Loucy (cell line): ENCODE data around the gene ATG16L1.

Source experiments
- H2AFZ ChIP-seq: fragments of 200-600 bp; sonication (generic); 2 replicates; pipeline ENCODE4 v1.6.0; 2016; ENCODE audit warnings: antibody characterized with exemption, mild to moderate bottlenecking, low read length, moderate library complexity
- H3F3A ChIP-seq: fragments of 200-600 bp; 2 replicates; pipeline ENCODE4 v1.6.0; 2016; ENCODE audit warnings: antibody characterized with exemption, low read depth, mild to moderate bottlenecking
- H3K27me3 ChIP-seq: fragments of 200-600 bp; sonication (generic); 2 replicates; pipeline ENCODE4 v1.6.1; 2014; ENCODE audit warnings: low read length, mild to moderate bottlenecking; ENCODE audit not compliant: insufficient read depth, poor library complexity, severe bottlenecking
- H3K36me3 ChIP-seq: fragments of 200-600 bp; sonication (generic); 2 replicates; pipeline ENCODE4 v1.6.1; 2016; ENCODE audit warnings: low read length; ENCODE audit not compliant: insufficient read depth
- H3K4me1 ChIP-seq: fragments of 200-600 bp; sonication (generic); 2 replicates; pipeline ENCODE4 v1.5.1; 2014; ENCODE audit warnings: low read length, mild to moderate bottlenecking; ENCODE audit not compliant: insufficient read depth, poor library complexity, severe bottlenecking
- H3K4me2 ChIP-seq: fragments of 200-600 bp; sonication (generic); 2 replicates; pipeline ENCODE4 v1.6.0; 2014; ENCODE audit warnings: antibody characterized with exemption, low read length, low read depth, mild to moderate bottlenecking; ENCODE audit not compliant: poor library complexity, severe bottlenecking
- H3K4me3 ChIP-seq: fragments of 200-600 bp; sonication (generic); 2 replicates; pipeline ENCODE4 v1.5.1; 2014; ENCODE audit warnings: low read length, mild to moderate bottlenecking, mixed read lengths; ENCODE audit not compliant: poor library complexity, severe bottlenecking
- H3K79me2 ChIP-seq: fragments of 200-600 bp; sonication (generic); 2 replicates; pipeline ENCODE4 v1.6.1; 2014; ENCODE audit warnings: low read length; ENCODE audit not compliant: insufficient read depth
- H3K9ac ChIP-seq: fragments of 200-600 bp; sonication (generic); 2 replicates; pipeline ENCODE4 v1.6.0; 2014; ENCODE audit warnings: mild to moderate bottlenecking, low read depth, low read length, moderate library complexity; ENCODE audit not compliant: poor library complexity, severe bottlenecking
- H3K9me2 ChIP-seq: fragments of 200-600 bp; sonication (generic); replicated peaks from 2 replicates; pipeline ENCODE4 v1.6.1; 2016; ENCODE audit warnings: low read depth, low read length, mixed read lengths
- H3K9me3 ChIP-seq: fragments of 200-600 bp; sonication (generic); 2 replicates; pipeline ENCODE4 v1.6.1; 2014; ENCODE audit warnings: mild to moderate bottlenecking, antibody characterized with exemption, low read length, low read depth; ENCODE audit not compliant: insufficient read depth
- H4K20me1 ChIP-seq: fragments of 200-600 bp; sonication (generic); 2 replicates; pipeline ENCODE4 v1.6.0; 2014; ENCODE audit warnings: antibody characterized with exemption, low read length, mild to moderate bottlenecking; ENCODE audit not compliant: insufficient read depth, poor library complexity, severe bottlenecking
- CTCF ChIP-seq: fragments of 200-600 bp; sonication (generic); conservative IDR thresholded peaks from 2 replicates; pipeline ENCODE4 v1.5.1; 2014; ENCODE audit warnings: mild to moderate bottlenecking, antibody characterized with exemption, low read length
- EZH2phosphoT487 ChIP-seq: fragments of 200-600 bp; IDR thresholded peaks from 2 replicates; pipeline ENCODE4 v1.6.1; 2018; ENCODE audit warnings: antibody characterized with exemption, mild to moderate bottlenecking, moderate library complexity, borderline replicate concordance

The ATG16L1 gene

DNA sequence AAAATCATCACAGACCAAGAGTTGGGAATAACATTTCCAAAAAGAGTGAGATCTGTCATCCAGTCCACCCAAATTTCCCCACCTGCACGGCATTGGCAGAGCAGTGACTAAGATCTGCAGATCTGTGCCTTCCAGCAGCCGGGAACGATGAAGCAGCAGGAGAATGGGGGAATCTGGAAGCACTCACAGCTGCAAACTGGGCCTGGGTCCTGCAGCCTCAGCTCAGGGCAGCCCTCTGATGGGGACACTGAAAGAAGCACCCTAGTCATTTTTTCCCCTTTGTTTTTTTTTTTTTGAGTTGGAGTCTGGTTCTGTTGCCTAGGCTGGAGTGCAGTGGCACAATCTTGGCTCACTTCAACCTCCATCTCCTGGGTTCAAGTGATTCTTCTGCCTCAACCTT lies 51.8 kb downstream of the ATG16L1 start:
- Histone ChIP-seq H3K36me3 (no peaks in the 10 kb centered on the region), H3K9me2 (no peaks in the 10 kb centered on the region), H3K4me1 (no peaks in the 10 kb centered on the region), H3K4me3 (no peak overlapping the region), H3K9ac (no peak overlapping the region), H3K79me2 (no peaks in the 10 kb centered on the region), H3K4me2 (no peak overlapping the region), H2AFZ (no peak overlapping the region), H3F3A (no peaks in the 10 kb centered on the region), H3K27me3 (no peaks in the 10 kb centered on the region), H4K20me1 (no peaks in the 10 kb centered on the region), H3K9me3 (no peaks in the 10 kb centered on the region)
- no peak for TF ChIP-seq EZH2phosphoT487
- TF ChIP-seq CTCF, result no peak

- TF ChIP-seq CTCF (no peak), EZH2phosphoT487 (no peak)
- Histone ChIP-seq H2AFZ (no peak within 1 kb of the TSS), H3K9me2 (no peaks in the 10 kb centered on the region), H3F3A (no peaks in the 10 kb centered on the region), H4K20me1 (no peaks in the 10 kb centered on the region), H3K4me2 (no peak within 1 kb of the TSS), H3K4me1 (peaks cover 6% of the 10 kb centered on the region), H3K4me3 (no peak within 1 kb of the TSS), H3K9me3 (no peaks in the 10 kb centered on the region), H3K9ac (no peak within 1 kb of the TSS), H3K36me3 (no peaks in the 10 kb centered on the region), H3K79me2 (no peaks in the 10 kb centered on the region), H3K27me3 (no peaks in the 10 kb centered on the region)
These were observed 56.1 kb downstream of the ATG16L1 start, which contains the start of gene SAG for GRCh38 chr2:233307565-233307964. TSS of gene SAG (plus strand) at chr2:233307816. CDS start at chr2:233309190, 1,374 bp downstream.

DNA sequence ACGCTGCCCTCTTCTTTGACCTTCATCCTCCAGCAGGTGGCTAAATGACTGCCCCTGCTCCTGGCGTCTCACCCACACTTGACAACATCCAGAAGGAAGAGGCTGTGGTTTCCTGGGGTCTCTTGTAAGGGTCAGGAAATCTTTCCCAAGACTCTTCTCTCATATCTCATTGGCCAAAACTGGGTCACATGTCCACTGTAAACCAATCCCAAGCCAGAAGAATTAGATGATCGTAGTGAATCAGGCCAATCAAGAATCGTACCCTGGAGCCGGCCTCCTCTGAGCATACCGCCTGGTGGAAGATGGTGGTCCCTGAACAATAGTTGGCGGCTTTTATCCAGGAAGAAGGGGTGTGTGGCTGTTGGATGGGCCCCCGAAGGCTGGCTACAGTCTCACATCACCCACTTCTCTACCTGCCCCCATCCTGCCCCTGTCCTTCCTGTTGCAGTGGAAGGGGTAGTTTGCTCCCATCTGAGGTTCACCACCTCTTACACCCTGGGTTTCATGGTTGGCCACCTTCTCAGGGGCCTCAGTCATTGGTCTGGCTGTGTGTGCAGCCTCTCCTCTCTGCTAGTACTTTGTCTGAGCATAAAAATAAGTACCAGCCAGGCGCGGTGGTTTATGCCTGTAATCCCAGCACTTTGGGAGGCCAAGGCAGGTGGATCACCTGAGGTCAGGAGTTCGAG lies 59.9 kb downstream of the ATG16L1 start:
- no peak; the same call in 1 of the 2 replicates for TF ChIP-seq CTCF
- no peak for TF ChIP-seq EZH2phosphoT487
- H3K9ac ChIP-seq, result no peak overlapping the region
- no peaks in the 10 kb centered on the region for H3K79me2 ChIP-seq
- H3K9me3 ChIP-seq, result no peaks in the 10 kb centered on the region
- H3K27me3 ChIP-seq, result no peaks in the 10 kb centered on the region
- H3F3A ChIP-seq, result no peaks in the 10 kb centered on the region
- H3K4me2 ChIP-seq, result no peak overlapping the region
- no peak overlapping the region; the same call in 1 of the 2 replicates for H2AFZ ChIP-seq
- no peaks in the 10 kb centered on the region for H3K9me2 ChIP-seq
- no peaks in the 10 kb centered on the region for H3K36me3 ChIP-seq
- H4K20me1 ChIP-seq, result no peaks in the 10 kb centered on the region
- peaks cover 6% of the 10 kb centered on the region for H3K4me1 ChIP-seq
- no peak overlapping the region for H3K4me3 ChIP-seq
